Liver (tissue), 3 donors: ENCODE measurements around the gene HNRNPC.

Experiments used
- CTCF ChIP-seq: fragments of 150-350 bp; IDR thresholded peaks from 2 replicates; pipeline ENCODE4 v1.5.1; 2017; ENCODE audit warnings: improper control_type of control experiment, low read depth, low read length; ENCODE audit not compliant: missing input control
- NR2F2 ChIP-seq: IDR thresholded peaks from 2 replicates; pipeline ENCODE4 v1.6.1; 2016; ENCODE audit warnings: antibody characterized with exemption
- YY1 ChIP-seq: IDR thresholded peaks from 2 replicates; pipeline ENCODE4 v1.6.1; 2016; ENCODE audit warnings: antibody characterized with exemption, mild to moderate bottlenecking
- donor health status: healthy.
- donor health status: healthy.

DNA sequence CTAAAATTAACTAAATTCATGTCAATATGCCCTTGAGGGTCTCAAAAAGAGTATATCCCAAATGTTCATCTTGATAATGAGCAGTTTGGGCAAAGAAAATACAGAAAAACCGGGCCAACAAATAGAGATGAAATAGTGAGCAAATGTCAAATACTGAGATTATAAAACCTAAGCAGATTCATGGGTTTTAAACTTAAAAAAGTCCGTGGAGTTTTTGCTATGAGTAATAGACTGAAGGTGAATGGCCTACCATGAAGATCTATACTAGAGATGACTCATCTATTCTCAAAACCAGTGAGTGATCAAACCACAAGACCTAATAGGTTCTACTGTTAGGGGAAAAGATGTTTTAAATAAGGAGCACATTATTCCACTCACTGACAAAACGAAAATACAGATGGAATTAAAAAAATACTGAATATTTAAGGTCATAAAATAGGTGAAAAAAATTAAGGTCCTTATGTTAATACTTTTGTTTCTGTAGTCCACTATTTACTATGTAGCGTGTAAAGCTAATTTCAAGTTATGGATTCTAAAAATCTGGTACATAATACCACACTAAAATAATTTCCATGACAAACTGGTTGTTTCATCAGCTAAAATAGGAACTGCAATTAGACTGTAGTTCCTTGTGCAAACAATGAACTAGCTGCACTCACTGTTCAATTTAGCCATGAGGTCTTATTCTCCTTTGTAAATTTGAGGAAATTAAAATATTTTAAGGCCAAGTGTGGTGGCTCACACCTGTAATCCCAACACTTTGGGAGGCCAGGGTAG lies 5.0 kb downstream of the HNRNPC start:
- no peak for TF ChIP-seq CTCF
- TF ChIP-seq NR2F2: no peak
- TF ChIP-seq YY1: no peak
